Brain pericyte (primary cell): Measurements from ENCODE around the gene LCE2D.

Experiments
- DNase-seq: peaks from one replicate; pipeline ENCODE4 v3.0.0-alpha.2; 2012; ENCODE audit warnings: low read depth, low spot score

The LCE2D gene

GRCh38 chr1:152697701-152698600, 34.8 kb downstream of the LCE2D start, which contains the start of gene LCE2A:
TSS of gene LCE2A (plus strand) at chr1:152698345. CDS start at chr1:152698902, 557 bp downstream.
- no peak for DNase-seq

- no peak for DNase-seq
These were observed 36.6 kb downstream of the LCE2D start for GRCh38 chr1:152699746-152700145.

- no peak for DNase-seq
These were observed 44.7 kb downstream of the LCE2D start, which contains the start of gene LCE4A for GRCh38 chr1:152707860-152708259. TSS of gene LCE4A (plus strand) at chr1:152708160. CDS start at chr1:152709076, 916 bp downstream.
